Body of pancreas (tissue), 4 donors: ENCODE measurements around the gene NCSTN. TPM values are rescaled to one million over a fixed set of nuclear protein-coding genes. Genes with fewer than 3 reads are reported as not detected.

Source experiments
- ATAC-seq: fragments of 150-250 bp; one replicate; pipeline ENCODE4 v1.9.1; 2016
- DNase-seq, 4 donors: peaks; one replicate each; pipeline ENCODE4 v3.0.0-alpha.2; 2019
- H3K27ac ChIP-seq, 4 donors: fragments of 200-600 bp; sonication (generic); 1 replicate in 3 of 4; 2 replicates in 1 of 4; pipeline versions ENCODE4 v1.5.1 to v1.6.1; 2016 to 2019; ENCODE audit warnings: mild to moderate bottlenecking in 1 of 4, mixed read lengths in 1 of 4, moderate library complexity in 1 of 4
- H3K27me3 ChIP-seq, 2 donors: fragments of 200-600 bp; sonication (generic); one replicate each; pipeline ENCODE4 v1.6.0; 2016; ENCODE audit warnings: mild to moderate bottlenecking in 1 of 2
- H3K36me3 ChIP-seq, 2 donors: fragments of 200-600 bp; sonication (generic); replicated peaks in 1 of 2; 2 replicates each; pipeline ENCODE4 v1.5.1; 2016; ENCODE audit warnings: low read depth in 2 of 2; ENCODE audit not compliant: insufficient read depth in 1 of 2
- H3K4me1 ChIP-seq: fragments of 200-600 bp; sonication (generic); one replicate; pipeline ENCODE4 v1.6.0; 2016
- H3K4me3 ChIP-seq, 2 donors: fragments of 200-600 bp; sonication (generic); 1 replicate in 1 of 2; 2 replicates in 1 of 2; pipeline ENCODE4 v1.5.1; 2016 to 2019
- H3K9me3 ChIP-seq, 3 donors: fragments of 200-600 bp; sonication (generic); 1 replicate in 2 of 3; 2 replicates in 1 of 3; pipeline ENCODE4 v1.5.1; 2016
- CTCF ChIP-seq, 7 experiments: fragments of 450-650 bp in 4 of 7; fragments of 200-600 bp in 3 of 7; sonication (generic) in 3 of 7; IDR thresholded peaks; one replicate each; pipeline ENCODE4 v1.5.1; 2016 to 2019; ENCODE audit warnings: antibody characterized with exemption in 7 of 7
- POLR2A ChIP-seq, 3 donors: fragments of 450-650 bp; IDR thresholded peaks; one replicate each; pipeline ENCODE4 v1.6.1; 2016; ENCODE audit warnings: antibody characterized with exemption in 3 of 3, mild to moderate bottlenecking in 2 of 3
- WGBS, 2 donors: methylation state at CpG; one replicate each; pipeline ENCODE4 v1.1.5; 2017; 5-methylcytosine and 5-hydroxymethylcytosine counted together
- intact Hi-C: fragments of 100-400 bp; cut with DNase I; formaldehyde crosslinking; loops from one replicate; pipeline ENCODE4 v1.15.1; 2023
- total RNA-seq, 2 donors: library from RNA; depleted of rRNA; stranded (reverse); fragments of >200 nt; gene quantifications; one replicate each; pipeline ENCODE4 v1.1.0, GENCODE V29; 2016

The NCSTN gene
- total RNA-seq, 2 donors from 2014 or later: 30.7 to 39.2 TPM

- TF ChIP-seq POLR2A (IDR thresholded peaks at IDR 0.05) (no peak), CTCF (IDR thresholded peaks at IDR 0.05) (no peak)
- ATAC-seq (no peak), DNase-seq (no peak)
- H3K9me3 ChIP-seq: no peaks in the 10 kb centered on the region
- H3K27ac ChIP-seq: no peak overlapping the region
- no peaks in the 10 kb centered on the region for H3K36me3 ChIP-seq
- intact Hi-C loops: no loop called here
- no peaks in the 10 kb centered on the region for H3K27me3 ChIP-seq
- H3K4me1 ChIP-seq: peaks cover 22% of the 10 kb centered on the region
- no peak overlapping the region for H3K4me3 ChIP-seq
- 67 to 80% methylated on average over 3 of the region's 3 CpGs for WGBS, 2 donors
Observed at GRCh38 chr1:160403244-160403643, 60.1 kb downstream of the NCSTN start.

GRCh38 chr1:160404094-160404493 is 60.9 kb downstream of the NCSTN start:
- no peaks in the 10 kb centered on the region for H3K27me3 ChIP-seq
- H3K4me3 ChIP-seq: no peak overlapping the region
- WGBS, 2 donors: 89 to 92% methylated on average over 3 of the region's 3 CpGs
- no peak overlapping the region for H3K27ac ChIP-seq
- intact Hi-C loops: no loop called here
- ATAC-seq (no peak), DNase-seq (no peak)
- TF ChIP-seq POLR2A (IDR thresholded peaks at IDR 0.05) (no peak), CTCF (IDR thresholded peaks at IDR 0.05) (no peak)
- no peaks in the 10 kb centered on the region for H3K36me3 ChIP-seq
- H3K9me3 ChIP-seq: no peaks in the 10 kb centered on the region
- peaks cover 22% of the 10 kb centered on the region for H3K4me1 ChIP-seq

GRCh38 chr1:160405331-160405877 is 62.2 kb downstream of the NCSTN start:
- DNase-seq (no peak), ATAC-seq (no peak)
- Histone ChIP-seq H3K36me3 (no peaks in the 10 kb centered on the region), H3K4me1 (peaks cover 16% of the 10 kb centered on the region), H3K27ac (no peak overlapping the region), H3K27me3 (no peaks in the 10 kb centered on the region), H3K4me3 (no peak overlapping the region), H3K9me3 (no peaks in the 10 kb centered on the region)
- 83 to 91% methylated on average over 2 of the region's 2 CpGs for WGBS, 2 donors
- intact Hi-C loops: no loop called here
- TF ChIP-seq POLR2A (IDR thresholded peaks at IDR 0.05) (no peak), CTCF (IDR thresholded peaks at IDR 0.05) (no peak)

- ATAC-seq (no peak), DNase-seq (no peak)
- peaks cover 9% of the 10 kb centered on the region for H3K4me1 ChIP-seq
- intact Hi-C loops: no loop called here
- no peaks in the 10 kb centered on the region for H3K9me3 ChIP-seq
- H3K36me3 ChIP-seq: no peaks in the 10 kb centered on the region
- 80 to 85% methylated on average over 15 of the region's 15 CpGs for WGBS, 2 donors
- no peak for TF ChIP-seq CTCF (IDR thresholded peaks at IDR 0.05)
- no peak for TF ChIP-seq POLR2A (IDR thresholded peaks at IDR 0.05)
- H3K27ac ChIP-seq: no peak overlapping the region
- no peaks in the 10 kb centered on the region for H3K27me3 ChIP-seq
- H3K4me3 ChIP-seq: no peak overlapping the region
Observed at GRCh38 chr1:160406131-160406968, 63.2 kb downstream of the NCSTN start.
